Sigmoid colon (tissue), 4 donors: ENCODE results near the gene FMN2.

Experiments used
- POLR2A ChIP-seq, 2 donors: fragments of 450-650 bp; IDR thresholded peaks; one replicate each; pipeline ENCODE4 v1.6.1; 2016; ENCODE audit warnings: antibody characterized with exemption in 2 of 2, mild to moderate bottlenecking in 2 of 2, moderate library complexity in 2 of 2
- POLR2AphosphoS5 ChIP-seq, 4 donors: sonication (generic); formaldehyde crosslinking; IDR thresholded peaks; one replicate each; pipeline ENCODE4 v1.6.1; 2017; ENCODE audit warnings: antibody characterized with exemption in 4 of 4
- TF ChIP-seq, protein P1 (sequence below), 4 experiments: fragments of 450-650 bp in 3 of 4; fragments of 200-600 bp in 1 of 4; IDR thresholded peaks; one replicate each; pipeline ENCODE4 v1.5.1; 2016 to 2019; ENCODE audit warnings: antibody characterized with exemption in 4 of 4, mild to moderate bottlenecking in 3 of 4, moderate library complexity in 2 of 4

DNA sequence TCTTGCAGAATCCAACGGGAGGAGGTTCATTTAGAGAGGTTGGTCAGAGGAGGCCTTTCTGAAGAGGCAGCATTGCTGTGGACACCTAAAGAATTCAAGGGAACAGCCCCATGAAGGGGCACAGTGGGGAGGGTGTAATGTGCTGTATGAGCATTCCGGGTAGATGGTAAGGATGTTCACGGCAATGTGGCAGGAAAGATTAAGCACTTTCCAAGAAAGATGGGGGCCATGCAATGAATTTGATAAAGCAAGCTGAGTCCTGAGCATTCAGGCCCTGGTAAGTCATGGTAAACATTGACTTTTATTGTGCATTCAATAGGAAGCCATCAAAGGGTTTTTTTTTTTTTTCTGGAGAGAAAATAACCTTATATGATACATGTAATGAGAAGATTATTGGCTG, 353.7 kb downstream of the FMN2 start:
- TF ChIP-seq POLR2A (IDR thresholded peaks at IDR 0.05) (no peak), POLR2AphosphoS5 (IDR thresholded peaks at IDR 0.05) (no peak)
- TF ChIP-seq, protein P1, sequence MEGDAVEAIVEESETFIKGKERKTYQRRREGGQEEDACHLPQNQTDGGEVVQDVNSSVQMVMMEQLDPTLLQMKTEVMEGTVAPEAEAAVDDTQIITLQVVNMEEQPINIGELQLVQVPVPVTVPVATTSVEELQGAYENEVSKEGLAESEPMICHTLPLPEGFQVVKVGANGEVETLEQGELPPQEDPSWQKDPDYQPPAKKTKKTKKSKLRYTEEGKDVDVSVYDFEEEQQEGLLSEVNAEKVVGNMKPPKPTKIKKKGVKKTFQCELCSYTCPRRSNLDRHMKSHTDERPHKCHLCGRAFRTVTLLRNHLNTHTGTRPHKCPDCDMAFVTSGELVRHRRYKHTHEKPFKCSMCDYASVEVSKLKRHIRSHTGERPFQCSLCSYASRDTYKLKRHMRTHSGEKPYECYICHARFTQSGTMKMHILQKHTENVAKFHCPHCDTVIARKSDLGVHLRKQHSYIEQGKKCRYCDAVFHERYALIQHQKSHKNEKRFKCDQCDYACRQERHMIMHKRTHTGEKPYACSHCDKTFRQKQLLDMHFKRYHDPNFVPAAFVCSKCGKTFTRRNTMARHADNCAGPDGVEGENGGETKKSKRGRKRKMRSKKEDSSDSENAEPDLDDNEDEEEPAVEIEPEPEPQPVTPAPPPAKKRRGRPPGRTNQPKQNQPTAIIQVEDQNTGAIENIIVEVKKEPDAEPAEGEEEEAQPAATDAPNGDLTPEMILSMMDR (IDR thresholded peaks at IDR 0.05) = no peak
